ENCODE measurements around the gene THOC5. TPM values are rescaled to one million over a fixed set of nuclear protein-coding genes. Genes with fewer than 3 reads are reported as not detected.

The THOC5 gene
- polyA plus RNA-seq, 3 donors, result 31.6 to 34.2 (median 31.7) TPM

DNA sequence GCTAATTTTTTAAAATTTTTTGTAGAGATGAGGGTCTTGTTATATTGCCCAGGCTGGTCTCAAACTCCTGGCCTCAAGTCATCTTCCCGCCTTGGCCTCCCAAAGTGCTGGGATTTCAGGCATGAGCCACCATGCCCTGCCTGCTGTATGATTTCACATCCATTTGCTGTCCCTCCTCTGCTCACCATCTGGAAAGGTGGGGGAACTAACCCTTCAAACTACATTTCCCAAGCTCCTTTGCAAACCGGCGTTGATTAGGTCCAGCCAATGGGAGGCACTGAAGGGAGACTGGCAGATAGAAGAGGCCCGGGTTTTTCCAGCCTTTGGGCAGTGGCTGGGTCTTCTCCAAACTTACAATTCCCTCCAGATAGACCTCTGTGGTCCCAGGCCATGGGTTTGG lies 95.8 kb downstream of the THOC5 start:
- no peak for DNase-seq (ENCODE audit: extremely low read depth in 1 of 11, low read depth in 9 of 11, low spot score in 4 of 11)

DNA sequence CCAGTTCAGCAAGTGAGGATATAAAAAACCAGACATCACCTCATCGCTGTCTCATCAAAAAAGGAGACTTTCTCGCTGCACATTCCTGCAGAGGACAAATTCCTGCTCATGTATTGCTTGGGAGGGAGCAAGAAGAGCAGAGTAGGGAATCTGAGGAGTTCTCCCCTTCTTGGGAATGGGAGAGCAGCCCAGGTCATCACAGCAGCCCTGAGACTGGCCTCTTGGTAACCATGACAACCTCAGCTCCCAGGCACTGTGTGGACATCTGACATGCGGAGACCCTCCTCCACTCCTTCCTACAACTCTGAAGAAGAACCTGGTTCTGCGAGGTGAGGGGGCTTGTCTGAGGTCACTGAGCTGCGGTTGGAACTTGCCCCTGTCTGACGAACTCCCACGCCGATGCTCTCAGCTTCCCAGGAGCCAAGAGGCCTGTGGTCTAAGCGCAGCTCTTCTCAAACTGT lies 97.3 kb downstream of the THOC5 start:
- DNase-seq (ENCODE audit: extremely low read depth in 1 of 11, low read depth in 9 of 11, low spot score in 4 of 11), result no peak

Other genes with a start within 250 kb of the THOC5 start
- gene GAS2L1, start 247.1 kb downstream of the THOC5 start, polyA plus RNA-seq (ENCODE audit: insufficient read length in 3 of 3), result 1 to 10 TPM; 5.5 to 9.1 (median 7.3) TPM
- under 1 TPM; 0.12 to 0.32 (median 0.20) TPM for gene RASL10A, start 238.1 kb downstream of the THOC5 start, polyA plus RNA-seq (ENCODE audit: insufficient read length in 3 of 3)
- gene AP1B1, start 165.2 kb downstream of the THOC5 start, polyA plus RNA-seq (ENCODE audit: insufficient read length in 3 of 3), result 10 to 100 TPM; 42.8 to 46.8 (median 43.9) TPM
- gene RFPL1, start 115.2 kb downstream of the THOC5 start, polyA plus RNA-seq (ENCODE audit: insufficient read length in 3 of 3), result 1 to 10 TPM; 1.1 to 1.2 (median 1.2) TPM
- 1 to 10 TPM; 8.0 to 8.6 (median 8.4) TPM for gene NEFH, start 73.5 kb downstream of the THOC5 start, polyA plus RNA-seq (ENCODE audit: insufficient read length in 3 of 3)
- 100 to 1,000 TPM; 132 to 170 (median 164) TPM for gene NIPSNAP1, start 27.4 kb upstream of the THOC5 start, polyA plus RNA-seq (ENCODE audit: insufficient read length in 3 of 3)
- gene NF2, start 49.9 kb upstream of the THOC5 start, polyA plus RNA-seq (ENCODE audit: insufficient read length in 3 of 3), result 10 to 100 TPM; 27.2 to 29.6 (median 29.3) TPM
- gene CABP7, start 166.2 kb upstream of the THOC5 start, polyA plus RNA-seq (ENCODE audit: insufficient read length in 3 of 3), result under 1 TPM in 2 of 3 donors, not detected in 1; 0.11 to 0.27 TPM
- 10 to 100 TPM; 23.5 to 27.7 (median 25.0) TPM for gene ZMAT5, start 213.2 kb upstream of the THOC5 start, polyA plus RNA-seq (ENCODE audit: insufficient read length in 3 of 3)
- 100 to 1,000 TPM; 135 to 165 (median 142) TPM for gene UQCR10, start 213.6 kb upstream of the THOC5 start, polyA plus RNA-seq (ENCODE audit: insufficient read length in 3 of 3)